D721Med (cell line): Measurements from ENCODE around the gene PRPF6.

ENCODE experiments used
- DNase-seq: peaks from one replicate; pipeline ENCODE4 v3.0.0; 2011; ENCODE audit warnings: low spot score; ENCODE audit not compliant: insufficient read length
- FAIRE-seq: peaks from 2 replicates; lab custom pipeline; 2011; peaks lifted over from hg19 to GRCh38; lab: Jason Lieb, UNC
- CTCF ChIP-seq: IDR thresholded peaks from 2 replicates; pipeline ENCODE4 v1.5.1; 2012; ENCODE audit warnings: mild to moderate bottlenecking, control low read depth; ENCODE audit not compliant: insufficient read depth; ENCODE audit errors: missing control alignments

Gene PRPF6

GRCh38 chr20:64074184-64074789 is 93.4 kb downstream of the PRPF6 start:
- DNase-seq (no peak), FAIRE-seq (no peak)
- TF ChIP-seq CTCF: no peak

- no peak for TF ChIP-seq CTCF
- DNase-seq (no peak), FAIRE-seq (no peak)
These were observed 94.0 kb downstream of the PRPF6 start for GRCh38 chr20:64074963-64075362.

GRCh38 chr20:64075556-64075955 is 94.6 kb downstream of the PRPF6 start:
- no peak for FAIRE-seq
- no peak for DNase-seq
- TF ChIP-seq CTCF: no peak

GRCh38 chr20:64076061-64076997 is 95.4 kb downstream of the PRPF6 start:
- FAIRE-seq (no peak), DNase-seq (no peak)
- TF ChIP-seq CTCF: no peak

GRCh38 chr20:64077094-64077493 is 96.2 kb downstream of the PRPF6 start:
- no peak for TF ChIP-seq CTCF
- FAIRE-seq (no peak), DNase-seq (no peak)

GRCh38 chr20:64077541-64077875 is 96.6 kb downstream of the PRPF6 start:
- no peak for TF ChIP-seq CTCF
- DNase-seq (no peak), FAIRE-seq (no peak)
